ENCODE measurements around the gene MAPK1IP1L. TPM values are rescaled to one million over a fixed set of nuclear protein-coding genes. Genes with fewer than 3 reads are reported as not detected.

MAPK1IP1L gene
- total RNA-seq, 1 donor from 2014 or later: 85.0 TPM

DNA sequence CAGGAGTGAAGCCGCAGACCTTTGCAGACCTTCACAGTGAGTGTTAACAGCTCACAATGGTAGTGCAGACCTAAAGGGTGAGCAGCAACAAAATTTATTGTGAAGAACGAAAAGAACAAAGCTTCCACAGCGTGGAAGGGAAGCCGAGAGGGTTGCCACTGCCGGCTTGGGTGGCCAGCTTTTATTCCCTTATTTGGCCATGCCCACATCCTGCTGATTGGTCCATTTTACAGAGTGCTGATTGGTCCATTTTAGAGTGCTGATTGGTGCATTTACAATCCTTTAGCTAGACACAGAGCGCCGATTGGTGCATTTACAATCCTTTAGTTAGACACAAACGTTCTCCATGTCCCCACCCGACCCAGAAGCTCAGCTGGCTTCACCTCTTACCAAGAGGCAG lies 35.5 kb downstream of the MAPK1IP1L start:
- Mint-ChIP-seq H3K4me1 (ENCODE audit: low read depth) (no peaks in the 10 kb centered on the region), H3K27ac (ENCODE audit: unreplicated experiment) (no peak overlapping the region), H3K27me3 (ENCODE audit: low read depth) (no peaks in the 10 kb centered on the region), H3K36me3 (ENCODE audit: low read depth) (no peaks in the 10 kb centered on the region), H3K4me3 (ENCODE audit: unreplicated experiment) (no peak overlapping the region), H3K9me3 (ENCODE audit: low read depth) (no peaks in the 10 kb centered on the region)
- TF ChIP-seq, protein P1, sequence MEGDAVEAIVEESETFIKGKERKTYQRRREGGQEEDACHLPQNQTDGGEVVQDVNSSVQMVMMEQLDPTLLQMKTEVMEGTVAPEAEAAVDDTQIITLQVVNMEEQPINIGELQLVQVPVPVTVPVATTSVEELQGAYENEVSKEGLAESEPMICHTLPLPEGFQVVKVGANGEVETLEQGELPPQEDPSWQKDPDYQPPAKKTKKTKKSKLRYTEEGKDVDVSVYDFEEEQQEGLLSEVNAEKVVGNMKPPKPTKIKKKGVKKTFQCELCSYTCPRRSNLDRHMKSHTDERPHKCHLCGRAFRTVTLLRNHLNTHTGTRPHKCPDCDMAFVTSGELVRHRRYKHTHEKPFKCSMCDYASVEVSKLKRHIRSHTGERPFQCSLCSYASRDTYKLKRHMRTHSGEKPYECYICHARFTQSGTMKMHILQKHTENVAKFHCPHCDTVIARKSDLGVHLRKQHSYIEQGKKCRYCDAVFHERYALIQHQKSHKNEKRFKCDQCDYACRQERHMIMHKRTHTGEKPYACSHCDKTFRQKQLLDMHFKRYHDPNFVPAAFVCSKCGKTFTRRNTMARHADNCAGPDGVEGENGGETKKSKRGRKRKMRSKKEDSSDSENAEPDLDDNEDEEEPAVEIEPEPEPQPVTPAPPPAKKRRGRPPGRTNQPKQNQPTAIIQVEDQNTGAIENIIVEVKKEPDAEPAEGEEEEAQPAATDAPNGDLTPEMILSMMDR (IDR thresholded peaks at IDR 0.05): no peak
- no peak for DNase-seq (ENCODE audit: low spot score)

GRCh38 chr14:55088356-55088755 lies 36.9 kb downstream of the MAPK1IP1L start:
- H3K27me3 Mint-ChIP-seq (ENCODE audit: low read depth): no peaks in the 10 kb centered on the region
- no peak overlapping the region for H3K27ac Mint-ChIP-seq (ENCODE audit: unreplicated experiment)
- H3K4me1 Mint-ChIP-seq (ENCODE audit: low read depth): no peaks in the 10 kb centered on the region
- no peak for DNase-seq (ENCODE audit: low spot score)
- H3K36me3 Mint-ChIP-seq (ENCODE audit: low read depth): no peaks in the 10 kb centered on the region
- TF ChIP-seq, protein P1 (IDR thresholded peaks at IDR 0.05): no peak
- H3K9me3 Mint-ChIP-seq (ENCODE audit: low read depth): no peaks in the 10 kb centered on the region
- H3K4me3 Mint-ChIP-seq (ENCODE audit: unreplicated experiment): no peak overlapping the region

- Mint-ChIP-seq H3K36me3 (ENCODE audit: low read depth) (no peaks in the 10 kb centered on the region), H3K4me3 (ENCODE audit: unreplicated experiment) (no peak overlapping the region), H3K9me3 (ENCODE audit: low read depth) (no peaks in the 10 kb centered on the region), H3K27ac (ENCODE audit: unreplicated experiment) (no peak overlapping the region), H3K4me1 (ENCODE audit: low read depth) (no peaks in the 10 kb centered on the region), H3K27me3 (ENCODE audit: low read depth) (no peaks in the 10 kb centered on the region)
- TF ChIP-seq, protein P1 (IDR thresholded peaks at IDR 0.05): no peak
- DNase-seq (ENCODE audit: low spot score): no peak
These were observed 40.9 kb downstream of the MAPK1IP1L start for GRCh38 chr14:55092341-55092740.

GRCh38 chr14:55094292-55095157 lies 43.1 kb downstream of the MAPK1IP1L start:
- H3K4me3 Mint-ChIP-seq (ENCODE audit: unreplicated experiment): no peak overlapping the region
- H3K36me3 Mint-ChIP-seq (ENCODE audit: low read depth): no peaks in the 10 kb centered on the region
- no peak overlapping the region for H3K27ac Mint-ChIP-seq (ENCODE audit: unreplicated experiment)
- no peak for DNase-seq (ENCODE audit: low spot score)
- H3K4me1 Mint-ChIP-seq (ENCODE audit: low read depth): no peaks in the 10 kb centered on the region
- TF ChIP-seq, protein P1 (IDR thresholded peaks at IDR 0.05): no peak
- no peaks in the 10 kb centered on the region for H3K27me3 Mint-ChIP-seq (ENCODE audit: low read depth)
- no peaks in the 10 kb centered on the region for H3K9me3 Mint-ChIP-seq (ENCODE audit: low read depth)

- Mint-ChIP-seq H3K9me3 (ENCODE audit: low read depth) (no peaks in the 10 kb centered on the region), H3K27me3 (ENCODE audit: low read depth) (no peaks in the 10 kb centered on the region), H3K36me3 (ENCODE audit: low read depth) (no peaks in the 10 kb centered on the region), H3K4me3 (ENCODE audit: unreplicated experiment) (no peak overlapping the region), H3K4me1 (ENCODE audit: low read depth) (peaks cover 15% of the 10 kb centered on the region), H3K27ac (ENCODE audit: unreplicated experiment) (no peak overlapping the region)
- TF ChIP-seq, protein P1 (IDR thresholded peaks at IDR 0.05): no peak
- no peak for DNase-seq (ENCODE audit: low spot score)
These were observed 46.6 kb downstream of the MAPK1IP1L start for GRCh38 chr14:55097881-55098560.

Measured in chondrocyte (in vitro differentiated cells).